Neural cell (in vitro differentiated cells): ENCODE measurements around the gene CTNNA2. TPM values are rescaled to one million over a fixed set of nuclear protein-coding genes. Genes with fewer than 3 reads are reported as not detected.

Experiments used
- H2AFZ ChIP-seq: fragments of 200-600, 300-800 bp; sonication (generic), shearing (Covaris generic); 2 replicates; pipeline ENCODE4 v1.6.0; 2014; ENCODE audit warnings: low read depth, mild to moderate bottlenecking, antibody characterized with exemption, low read length, moderate library complexity
- H3F3A ChIP-seq: fragments of 200-600 bp; shearing (Covaris generic); 2 replicates; pipeline ENCODE4 v1.6.1; 2016; ENCODE audit warnings: mild to moderate bottlenecking, moderate library complexity, mixed read lengths, antibody characterized with exemption, low read length; ENCODE audit not compliant: insufficient read depth, poor library complexity, severe bottlenecking
- H3K27ac ChIP-seq: fragments of 200-600, 300-800 bp; sonication (generic), shearing (Covaris generic); 2 replicates; pipeline ENCODE4 v1.5.1; 2014; ENCODE audit warnings: mild to moderate bottlenecking, low read length, moderate library complexity
- H3K27me3 ChIP-seq: fragments of 300-800, 200-600 bp; sonication (generic), shearing (Covaris generic); 2 replicates; pipeline ENCODE4 v1.6.0; 2014; ENCODE audit warnings: mild to moderate bottlenecking, low read depth, low read length, moderate library complexity; ENCODE audit not compliant: insufficient read depth
- H3K36me3 ChIP-seq: fragments of 300-800, 200-600 bp; sonication (generic), shearing (Covaris generic); 2 replicates; pipeline ENCODE4 v1.5.1; 2014; ENCODE audit warnings: mild to moderate bottlenecking, antibody characterized with exemption, low read length, moderate library complexity; ENCODE audit not compliant: insufficient read depth
- H3K4me2 ChIP-seq: fragments of 300-800, 200-600 bp; sonication (generic), shearing (Covaris generic); 2 replicates; pipeline ENCODE4 v1.6.0; 2014; ENCODE audit warnings: mild to moderate bottlenecking, low read length
- H3K4me3 ChIP-seq: fragments of 300-800, 200-600 bp; sonication (generic), shearing (Covaris generic); 2 replicates; pipeline ENCODE4 v1.5.1; 2014; ENCODE audit warnings: mild to moderate bottlenecking, low read length, moderate library complexity
- H3K79me2 ChIP-seq: fragments of 200-600 bp; shearing (Covaris generic); replicated peaks from 2 replicates; pipeline ENCODE4 v1.6.0; 2014; ENCODE audit warnings: mild to moderate bottlenecking, low read length, moderate library complexity; ENCODE audit not compliant: insufficient read depth
- H3K9ac ChIP-seq: fragments of 300-800, 200-600 bp; sonication (generic), shearing (Covaris generic); 2 replicates; pipeline ENCODE4 v1.6.1; 2016; ENCODE audit warnings: mild to moderate bottlenecking, low read length, mixed read lengths
- H3K9me2 ChIP-seq: fragments of 200-600 bp; shearing (Covaris generic); 2 replicates; pipeline ENCODE4 v1.6.1; 2016; ENCODE audit warnings: mild to moderate bottlenecking, low read length, mixed read lengths; ENCODE audit not compliant: insufficient read depth
- H3K9me3 ChIP-seq: fragments of 200-600, 300-800 bp; sonication (generic), shearing (Covaris generic); 2 replicates; pipeline ENCODE4 v1.6.1; 2016; ENCODE audit warnings: mild to moderate bottlenecking, mixed run types, low read length, moderate library complexity, mixed read lengths
- H4K20me1 ChIP-seq: fragments of 200-600 bp; shearing (Covaris generic); 2 replicates; pipeline ENCODE4 v1.6.1; 2016; ENCODE audit warnings: mild to moderate bottlenecking, mixed run types; ENCODE audit not compliant: insufficient read depth
- CTCF ChIP-seq: fragments of 450-650 bp; IDR thresholded peaks from 2 replicates; pipeline ENCODE4 v1.5.1; 2014; ENCODE audit warnings: antibody characterized with exemption, mild to moderate bottlenecking, moderate library complexity; ENCODE audit not compliant: poor library complexity, severe bottlenecking
- EP300 ChIP-seq: fragments of 450-650 bp; conservative IDR thresholded peaks from 2 replicates; pipeline ENCODE4 v1.6.1; 2014; ENCODE audit warnings: antibody characterized with exemption, mild to moderate bottlenecking, moderate library complexity; ENCODE audit not compliant: poor library complexity, severe bottlenecking
- EZH2 ChIP-seq: fragments of 200-600, 300-800 bp; shearing (Covaris generic), sonication (generic); IDR thresholded peaks from 2 replicates; pipeline ENCODE4 v1.6.1; 2014; ENCODE audit warnings: antibody characterized with exemption, low read length, borderline replicate concordance, mild to moderate bottlenecking; ENCODE audit not compliant: insufficient read depth, poor library complexity, severe bottlenecking
- MXI1 ChIP-seq: fragments of 450-650 bp; conservative IDR thresholded peaks from 2 replicates; pipeline ENCODE4 v1.6.1; 2014; ENCODE audit warnings: antibody characterized with exemption, mild to moderate bottlenecking; ENCODE audit not compliant: poor library complexity, severe bottlenecking
- POLR2AphosphoS5 ChIP-seq: IDR thresholded peaks from 2 replicates; pipeline ENCODE4 v1.6.1; 2012
- RAD21 ChIP-seq: fragments of 450-650 bp; conservative IDR thresholded peaks from 2 replicates; pipeline ENCODE4 v1.6.1; 2014; ENCODE audit warnings: antibody characterized with exemption, mild to moderate bottlenecking, moderate library complexity
- REST ChIP-seq: IDR thresholded peaks from 2 replicates; pipeline ENCODE4 v1.6.1; 2012; ENCODE audit warnings: borderline replicate concordance
- SMC3 ChIP-seq: fragments of 450-650 bp; conservative IDR thresholded peaks from 2 replicates; pipeline ENCODE4 v1.6.1; 2014; ENCODE audit warnings: antibody characterized with exemption, mild to moderate bottlenecking, moderate library complexity; ENCODE audit not compliant: poor library complexity
- TAF1 ChIP-seq: IDR thresholded peaks from 2 replicates; pipeline ENCODE4 v1.6.1; 2012; ENCODE audit warnings: low read depth
- polyA plus RNA-seq: library from polyadenylated mRNA; depleted of rRNA; stranded (reverse); fragments of >200 nt; gene quantifications from 2 replicates; pipeline ENCODE4 v1.2.3, GENCODE V29; 2014

The CTNNA2 gene
- polyA plus RNA-seq, 1 donor from 2014 or later, result 194 TPM

- no peaks in the 10 kb centered on the region for H3K36me3 ChIP-seq
- H3K4me3 ChIP-seq, result no peak overlapping the region
- H3K4me2 ChIP-seq, result no peak overlapping the region
- no peak overlapping the region for H3K9ac ChIP-seq
- H3F3A ChIP-seq, result no peaks in the 10 kb centered on the region
- H2AFZ ChIP-seq, result no peak overlapping the region
- TF ChIP-seq MXI1 (no peak), SMC3 (no peak), RAD21 (no peak), EP300 (no peak), REST (no peak), TAF1 (no peak), EZH2 (no peak), POLR2AphosphoS5 (no peak), CTCF (no peak)
- no peaks in the 10 kb centered on the region for H3K27me3 ChIP-seq
- H3K9me2 ChIP-seq, result no peaks in the 10 kb centered on the region
- no peak overlapping the region for H3K27ac ChIP-seq
- H3K79me2 ChIP-seq, result no peaks in the 10 kb centered on the region
- H3K9me3 ChIP-seq, result no peaks in the 10 kb centered on the region
- no peaks in the 10 kb centered on the region for H4K20me1 ChIP-seq
These were observed 540.9 kb downstream of the CTNNA2 start for GRCh38 chr2:80053522-80054345.

GRCh38 chr2:80054346-80054675 is 541.5 kb downstream of the CTNNA2 start:
- Histone ChIP-seq H3F3A (no peaks in the 10 kb centered on the region), H3K27ac (no peak overlapping the region), H3K4me2 (no peak overlapping the region), H3K36me3 (no peaks in the 10 kb centered on the region), H3K79me2 (no peaks in the 10 kb centered on the region), H3K9ac (no peak overlapping the region), H3K27me3 (no peaks in the 10 kb centered on the region), H3K4me3 (no peak overlapping the region), H3K9me3 (no peaks in the 10 kb centered on the region), H3K9me2 (no peaks in the 10 kb centered on the region), H4K20me1 (no peaks in the 10 kb centered on the region), H2AFZ (no peak overlapping the region)
- TF ChIP-seq CTCF, result no peak
